Measurements from ENCODE around the gene ARL4C.
A peak's percentile ranks its signal among the peaks of the same experiment; 100 is the strongest.

DNA sequence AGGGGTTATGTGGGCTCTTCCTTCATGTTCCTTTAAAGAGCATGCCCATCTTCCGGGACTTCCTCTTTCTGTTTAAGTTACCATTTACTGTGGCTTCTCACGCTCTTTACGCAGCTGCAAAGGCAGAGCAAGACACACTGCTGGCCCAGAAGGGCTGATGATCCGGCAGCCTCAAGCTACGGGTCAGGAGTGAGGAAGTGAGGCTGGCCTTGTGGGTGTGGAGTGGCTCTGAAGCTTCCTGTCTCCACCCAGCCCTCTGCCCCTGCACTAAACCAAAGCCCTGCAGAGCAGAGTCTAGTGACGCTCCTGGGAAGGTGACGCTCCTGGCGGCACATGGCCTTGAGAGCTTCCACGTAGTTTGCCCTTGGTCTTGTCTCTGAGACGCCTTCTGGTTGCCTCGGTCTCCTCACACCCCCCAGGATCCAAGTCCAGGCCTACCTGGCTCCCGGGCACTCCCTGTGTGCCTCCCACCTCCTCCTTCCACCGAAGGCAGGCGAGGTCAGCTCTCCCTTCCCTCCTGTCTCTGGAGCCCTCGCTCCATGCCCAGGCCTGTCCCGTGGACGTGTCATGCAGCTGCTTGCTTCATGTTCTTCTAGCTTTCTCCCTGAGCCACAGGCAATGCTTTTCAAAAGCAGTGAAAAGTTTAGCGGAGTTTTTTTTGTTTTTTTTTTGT is 50.3 kb downstream of the ARL4C start:
- TF ChIP-seq CTCF (IDR thresholded peaks at IDR 0.05): no peak
- peak in 1 of 3 donors; percentile 38 for TF ChIP-seq POLR2A (IDR thresholded peaks at IDR 0.05)

All from body of pancreas (tissue), 4 donors.